ENCODE results near the gene ATXN1. TPM values are rescaled to one million over a fixed set of nuclear protein-coding genes. Genes with fewer than 3 reads are reported as not detected.

ATXN1 gene
- total RNA-seq, 4 donors from 2014 or later: 16.3 to 52.2 (median 25.7) TPM

DNA sequence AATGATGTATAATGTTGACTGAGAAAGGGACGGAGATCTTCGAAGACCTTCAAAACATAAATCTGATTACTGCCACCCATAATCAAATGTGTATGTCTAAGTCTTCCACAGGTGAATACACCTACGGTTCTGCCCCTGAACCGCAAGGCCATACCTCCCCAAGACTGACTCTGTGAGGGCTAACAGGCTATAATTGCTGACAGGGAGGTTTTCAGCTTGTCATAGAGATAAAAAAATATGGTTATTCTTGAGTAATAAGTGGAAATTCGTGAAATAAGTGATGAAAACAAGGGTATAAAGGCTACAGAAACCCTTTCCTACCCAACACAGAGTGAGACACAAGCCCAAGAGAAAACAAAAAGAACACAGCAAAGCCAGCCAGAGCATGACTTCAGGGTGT lies 188.9 kb downstream of the ATXN1 start:
- WGBS, 2 donors: 89 to 90% methylated on average over 5 of the region's 5 CpGs
- no peak for TF ChIP-seq CTCF (IDR thresholded peaks at IDR 0.05)
- TF ChIP-seq POLR2A (IDR thresholded peaks at IDR 0.05): no peak
- intact Hi-C loops (cut with DNase I; ENCODE audit: low total_unique reads): no loop called here
- DNase-seq (ENCODE audit: low spot score in 2 of 2): no peak
- H3K4me3 ChIP-seq (ENCODE audit: low read depth, poor library complexity, severe bottlenecking): no peak overlapping the region

DNA sequence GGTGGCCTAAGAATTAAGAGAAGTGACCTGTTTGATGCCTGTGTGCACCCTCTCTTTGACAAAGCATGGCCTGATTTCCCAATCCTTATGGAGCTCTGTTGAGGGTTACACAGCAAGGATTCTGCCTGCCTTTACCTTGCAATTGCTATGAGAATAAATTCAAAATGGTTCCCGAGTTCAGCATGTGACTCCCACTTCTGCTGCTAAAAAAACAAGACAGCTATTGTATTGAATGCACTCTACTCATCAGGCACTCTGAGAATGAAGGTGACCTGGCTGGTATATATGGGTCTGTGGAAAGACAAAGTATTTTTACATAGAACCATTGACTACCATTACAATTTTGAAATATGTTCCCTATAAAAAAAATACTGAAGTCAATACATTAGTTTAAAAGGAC lies 190.3 kb downstream of the ATXN1 start:
- no peak for DNase-seq (ENCODE audit: low spot score in 2 of 2)
- TF ChIP-seq CTCF (IDR thresholded peaks at IDR 0.05): no peak
- TF ChIP-seq POLR2A (IDR thresholded peaks at IDR 0.05): no peak
- no peak overlapping the region for H3K4me3 ChIP-seq (ENCODE audit: low read depth, poor library complexity, severe bottlenecking)
- intact Hi-C loops (cut with DNase I; ENCODE audit: low total_unique reads): no loop called here
- WGBS, 2 donors: 86 to 90% methylated on average over 1 of the region's 1 CpG

DNA sequence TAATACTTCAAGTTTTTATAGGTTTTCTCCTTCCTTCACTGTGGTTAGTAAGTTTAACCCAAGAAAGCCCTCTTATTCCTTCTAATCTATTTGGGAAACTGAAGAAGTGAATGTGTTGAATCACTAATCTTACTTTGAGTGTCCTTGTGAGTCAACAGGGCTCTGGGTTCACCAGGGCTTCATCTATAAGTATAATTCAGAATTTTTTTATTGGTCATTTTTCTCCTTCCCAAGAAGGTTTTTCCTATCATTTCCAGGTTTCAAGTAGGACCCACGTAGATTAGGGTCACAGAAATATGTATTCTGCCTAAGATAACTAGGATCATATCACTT lies 191.1 kb downstream of the ATXN1 start:
- DNase-seq (ENCODE audit: low spot score in 2 of 2): no peak
- TF ChIP-seq CTCF (IDR thresholded peaks at IDR 0.05) (no peak), POLR2A (IDR thresholded peaks at IDR 0.05) (no peak)
- 97 to 100% methylated on average over 1 of the region's 1 CpG for WGBS, 2 donors
- no peak overlapping the region for H3K4me3 ChIP-seq (ENCODE audit: low read depth, poor library complexity, severe bottlenecking)
- intact Hi-C loops (cut with DNase I; ENCODE audit: low total_unique reads): no loop called here

DNA sequence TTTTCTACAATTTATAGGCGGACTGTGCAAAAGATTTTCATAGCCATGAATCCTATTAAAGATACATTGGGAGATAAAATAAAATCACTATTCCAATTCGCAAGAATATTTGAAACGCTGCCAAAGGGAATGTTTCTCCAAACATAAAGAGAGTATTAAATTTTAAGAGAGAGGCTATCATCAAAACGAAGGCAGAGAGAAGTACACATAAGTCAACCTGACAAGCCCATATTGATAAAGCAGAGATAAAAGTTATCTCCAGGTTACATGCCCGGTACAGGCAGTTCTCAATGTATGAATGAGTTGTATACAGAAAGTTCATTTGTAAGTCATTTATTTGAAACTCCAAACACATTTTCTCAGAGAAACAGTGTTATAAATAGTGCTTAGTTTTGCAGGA lies 193.1 kb downstream of the ATXN1 start:
- H3K4me3 ChIP-seq (ENCODE audit: low read depth, poor library complexity, severe bottlenecking): no peak overlapping the region
- intact Hi-C loops (cut with DNase I; ENCODE audit: low total_unique reads): no loop called here
- TF ChIP-seq POLR2A (IDR thresholded peaks at IDR 0.05) (no peak), CTCF (IDR thresholded peaks at IDR 0.05) (no peak)
- DNase-seq (ENCODE audit: low spot score in 2 of 2): no peak
- 47 to 49% methylated on average over 5 of the region's 5 CpGs for WGBS, 2 donors

DNA sequence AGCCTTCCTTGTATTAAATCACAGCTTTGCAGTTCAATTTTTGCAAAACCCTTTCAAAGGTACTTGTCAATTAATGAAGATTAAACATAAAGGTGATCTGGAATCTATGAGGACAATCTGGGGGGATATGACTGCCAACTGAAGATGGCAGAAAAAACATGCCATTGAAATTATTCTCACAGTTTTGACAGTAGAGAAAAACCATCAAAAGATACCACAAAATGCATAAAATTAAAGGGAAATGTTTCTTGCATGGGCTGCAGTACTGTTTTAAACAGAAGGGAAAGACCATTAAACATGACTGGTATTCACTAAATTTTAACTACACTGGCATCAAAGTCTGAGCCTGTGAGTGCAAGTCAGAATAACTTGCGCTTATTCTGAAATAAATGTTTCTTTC lies 194.2 kb downstream of the ATXN1 start:
- no peak for DNase-seq (ENCODE audit: low spot score in 2 of 2)
- intact Hi-C loops (cut with DNase I; ENCODE audit: low total_unique reads): no loop called here
- no peak for TF ChIP-seq POLR2A (IDR thresholded peaks at IDR 0.05)
- no peak for TF ChIP-seq CTCF (IDR thresholded peaks at IDR 0.05)
- 96% methylated on average over 1 of the region's 1 CpG for WGBS, 2 donors
- no peak overlapping the region for H3K4me3 ChIP-seq (ENCODE audit: low read depth, poor library complexity, severe bottlenecking)

DNA sequence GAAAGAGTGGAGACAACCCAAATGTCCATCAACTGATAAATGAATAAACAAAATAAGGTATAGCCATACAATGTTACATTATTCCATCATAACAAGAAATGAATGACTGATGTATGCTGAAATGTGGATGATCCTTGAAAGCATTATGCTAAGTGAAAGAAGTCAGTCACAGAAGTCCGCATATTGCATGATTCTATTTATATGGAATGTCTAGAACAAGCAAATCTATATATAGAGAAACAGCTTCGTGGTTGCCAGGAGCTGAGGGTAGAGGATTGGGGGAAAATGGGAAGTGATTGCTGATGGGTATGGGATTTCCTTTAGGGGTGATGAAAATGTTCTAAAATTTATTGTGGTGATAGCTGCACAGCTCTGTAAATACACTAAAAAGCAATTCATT lies 196.8 kb downstream of the ATXN1 start:
- intact Hi-C loops (cut with DNase I; ENCODE audit: low total_unique reads): no loop called here
- TF ChIP-seq CTCF (IDR thresholded peaks at IDR 0.05) (no peak), POLR2A (IDR thresholded peaks at IDR 0.05) (no peak)
- WGBS, 2 donors: 61 to 71% methylated on average over 2 of the region's 2 CpGs
- H3K4me3 ChIP-seq (ENCODE audit: low read depth, poor library complexity, severe bottlenecking): no peak overlapping the region
- DNase-seq (ENCODE audit: low spot score in 2 of 2): no peak

All from lower leg skin (tissue), 4 donors.